Mesenchymal stem cell (in vitro differentiated cells and primary cell): ENCODE measurements around the gene ARHGAP18.

Source experiments
- DNase-seq: peaks from one replicate; pipeline ENCODE4 v3.0.0-alpha.2; 2013
- H2AFZ ChIP-seq: one replicate; pipeline ENCODE4 v1.6.1; 2013; ENCODE audit warnings: low read depth, mild to moderate bottlenecking, control low read depth, inconsistent platforms, low read length, moderate library complexity
- H2AK5ac ChIP-seq: 2 replicates; pipeline ENCODE4 v1.6.1; 2013; ENCODE audit warnings: low read length, moderate library complexity, mild to moderate bottlenecking, inconsistent platforms; ENCODE audit not compliant: severe bottlenecking
- H2BK120ac ChIP-seq: one replicate; pipeline ENCODE4 v1.6.1; 2013; ENCODE audit warnings: low read depth, mild to moderate bottlenecking, inconsistent platforms, low read length, moderate library complexity
- H2BK12ac ChIP-seq, 2 experiments: one replicate each; pipeline ENCODE4 v1.6.1; 2013; ENCODE audit warnings: inconsistent platforms in 2 of 2, low read length in 2 of 2, mild to moderate bottlenecking in 2 of 2, moderate library complexity in 2 of 2, control low read depth in 1 of 2
- H2BK15ac ChIP-seq: one replicate; pipeline ENCODE4 v1.6.1; 2013; ENCODE audit warnings: mild to moderate bottlenecking, low read depth, inconsistent platforms; ENCODE audit not compliant: poor library complexity, severe bottlenecking
- H2BK5ac ChIP-seq: 2 replicates; pipeline ENCODE4 v1.6.1; 2013; ENCODE audit warnings: low read depth, mild to moderate bottlenecking, low read length, control low read depth, inconsistent platforms; ENCODE audit not compliant: poor library complexity, severe bottlenecking
- H3K14ac ChIP-seq, 2 experiments: one replicate each; pipeline ENCODE4 v1.6.1; 2013; ENCODE audit warnings: inconsistent platforms in 2 of 2, low read length in 2 of 2, control low read depth in 1 of 2, mild to moderate bottlenecking in 1 of 2, moderate library complexity in 1 of 2
- H3K18ac ChIP-seq, 2 experiments: one replicate each; pipeline ENCODE4 v1.6.1; 2013; ENCODE audit warnings: inconsistent platforms in 2 of 2, low read length in 2 of 2, control low read depth in 1 of 2, low read depth in 1 of 2, mild to moderate bottlenecking in 1 of 2
- H3K23ac ChIP-seq, 2 experiments: one replicate each; pipeline ENCODE4 v1.6.1; 2013; ENCODE audit warnings: inconsistent platforms in 2 of 2, low read length in 2 of 2, mild to moderate bottlenecking in 2 of 2, moderate library complexity in 2 of 2, control low read depth in 1 of 2
- H3K27ac ChIP-seq: 2 replicates; pipeline ENCODE4 v1.5.1; 2013; ENCODE audit warnings: mild to moderate bottlenecking, moderate library complexity, low read length, control low read depth, inconsistent platforms; ENCODE audit not compliant: poor library complexity, severe bottlenecking
- H3K27me3 ChIP-seq, 2 experiments: 2 replicates each; pipeline versions ENCODE4 v1.6.1 to v1.7.0; 2013; ENCODE audit warnings: low read length in 2 of 2, mild to moderate bottlenecking in 2 of 2, moderate library complexity in 2 of 2, control low read depth in 1 of 2, inconsistent platforms in 1 of 2; ENCODE audit not compliant: control insufficient read depth in 1 of 2, insufficient read depth in 1 of 2
- H3K36me3 ChIP-seq, 2 experiments: 2 replicates each; pipeline versions ENCODE4 v1.6.1 to v1.7.0; 2013; ENCODE audit warnings: low read length in 2 of 2, control low read depth in 1 of 2, inconsistent platforms in 1 of 2, low read depth in 1 of 2, mild to moderate bottlenecking in 1 of 2; ENCODE audit not compliant: insufficient read depth in 2 of 2, control insufficient read depth in 1 of 2
- H3K4ac ChIP-seq, 2 experiments: one replicate each; pipeline ENCODE4 v1.6.1; 2013; ENCODE audit warnings: inconsistent platforms in 2 of 2, low read length in 2 of 2, mild to moderate bottlenecking in 2 of 2, moderate library complexity in 2 of 2, control low read depth in 1 of 2, low read depth in 1 of 2
- H3K4me1 ChIP-seq: 2 replicates; pipeline ENCODE4 v1.6.1; 2013; ENCODE audit warnings: low read depth, low read length, control low read depth; ENCODE audit not compliant: control insufficient read depth, insufficient read depth
- H3K4me2 ChIP-seq: 2 replicates; pipeline ENCODE4 v1.6.1; 2013; ENCODE audit warnings: low read length, mild to moderate bottlenecking, inconsistent platforms; ENCODE audit not compliant: poor library complexity, severe bottlenecking
- H3K4me3 ChIP-seq, 2 experiments: 2 replicates each; pipeline versions ENCODE4 v1.5.1 to v1.7.0; 2013; ENCODE audit warnings: low read length in 2 of 2, mild to moderate bottlenecking in 2 of 2, control low read depth in 1 of 2, low read depth in 1 of 2; ENCODE audit not compliant: insufficient read depth in 1 of 2
- H3K79me1 ChIP-seq: replicated peaks from 2 replicates; pipeline ENCODE4 v1.6.1; 2013; ENCODE audit warnings: mild to moderate bottlenecking, control low read depth, low read length, inconsistent platforms; ENCODE audit not compliant: poor library complexity, severe bottlenecking
- H3K9ac ChIP-seq: 2 replicates; pipeline ENCODE4 v1.7.0; 2013; ENCODE audit warnings: mild to moderate bottlenecking, low read length, moderate library complexity
- H3K9me3 ChIP-seq: 2 replicates; pipeline ENCODE4 v1.7.0; 2013; ENCODE audit warnings: mild to moderate bottlenecking, low read length; ENCODE audit not compliant: control insufficient read depth
- H4K8ac ChIP-seq: one replicate; pipeline ENCODE4 v1.6.1; 2013; ENCODE audit warnings: inconsistent platforms, mild to moderate bottlenecking, low read length, moderate library complexity
- H4K91ac ChIP-seq: one replicate; pipeline ENCODE4 v1.6.1; 2013; ENCODE audit warnings: mild to moderate bottlenecking, low read length, inconsistent platforms
- WGBS: methylation state at CpG from one replicate; pipeline ENCODE4 v1.1.7; 2013; ENCODE audit warnings: mixed read lengths; 5-methylcytosine and 5-hydroxymethylcytosine counted together

The ARHGAP18 gene

GRCh38 chr6:129663531-129663930, 46.4 kb downstream of the ARHGAP18 start:
- H3K27ac ChIP-seq, result no peak overlapping the region
- 55% methylated on average over 3 of the region's 3 CpGs for WGBS
- peaks cover 19% of the 10 kb centered on the region for H3K4me1 ChIP-seq
- H4K8ac ChIP-seq, result no peak overlapping the region
- H2BK12ac ChIP-seq, result no peak overlapping the region
- no peaks in the 10 kb centered on the region for H3K27me3 ChIP-seq
- H3K79me1 ChIP-seq, result peaks cover 3% of the 10 kb centered on the region
- no peak overlapping the region for H2BK120ac ChIP-seq
- H3K9me3 ChIP-seq, result no peaks in the 10 kb centered on the region
- no peak for DNase-seq
- no peak overlapping the region for H2AK5ac ChIP-seq
- no peak overlapping the region for H2AFZ ChIP-seq
- H3K4ac ChIP-seq, result no peak overlapping the region
- no peak overlapping the region for H3K23ac ChIP-seq
- H3K18ac ChIP-seq, result no peak overlapping the region
- H3K4me3 ChIP-seq, result no peak overlapping the region
- no peak overlapping the region for H2BK5ac ChIP-seq
- H3K14ac ChIP-seq, result no peak overlapping the region
- no peak overlapping the region for H2BK15ac ChIP-seq
- H3K9ac ChIP-seq, result no peak overlapping the region
- no peak overlapping the region for H4K91ac ChIP-seq
- H3K36me3 ChIP-seq, result peaks cover 0 to 9% of the 10 kb centered on the region in 2 experiments
- no peak overlapping the region for H3K4me2 ChIP-seq

DNA sequence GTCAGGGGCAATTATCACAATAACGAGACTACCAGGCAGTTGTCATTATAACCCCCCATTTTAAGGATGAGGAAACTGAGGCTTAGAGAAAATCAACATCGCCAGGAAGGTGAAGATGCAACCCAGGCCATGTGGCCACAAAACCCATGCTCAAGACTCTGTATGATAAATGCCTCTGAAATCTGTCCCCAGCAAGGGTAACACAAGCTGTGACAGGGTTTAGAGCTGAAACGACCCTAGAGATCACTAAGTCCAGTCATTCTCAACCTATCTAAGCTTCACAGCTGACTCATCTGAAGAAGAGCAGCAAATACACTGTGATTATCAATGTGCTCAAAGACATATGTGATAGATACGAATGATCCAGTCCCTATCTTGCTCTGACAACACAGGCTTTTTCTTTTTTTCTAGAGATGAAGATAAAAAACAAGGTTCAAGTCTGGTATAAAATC, 47.0 kb downstream of the ARHGAP18 start:
- Histone ChIP-seq H2BK5ac (no peak overlapping the region), H3K23ac (no peak overlapping the region), H2AFZ (no peak overlapping the region), H2BK12ac (no peak overlapping the region), H3K4me3 (no peak overlapping the region), H3K18ac (no peak overlapping the region), H3K4ac (no peak overlapping the region), H3K4me1 (peaks cover 17% of the 10 kb centered on the region), H3K27me3 (no peaks in the 10 kb centered on the region), H3K4me2 (no peak overlapping the region), H4K8ac (no peak overlapping the region), H3K36me3 (peaks cover 0 to 7% of the 10 kb centered on the region in 2 experiments), H3K79me1 (peaks cover 1% of the 10 kb centered on the region), H3K9me3 (no peaks in the 10 kb centered on the region), H3K27ac (no peak overlapping the region), H4K91ac (no peak overlapping the region), H2BK120ac (no peak overlapping the region), H3K14ac (no peak overlapping the region), H2AK5ac (no peak overlapping the region), H2BK15ac (no peak overlapping the region), H3K9ac (no peak overlapping the region)
- no peak for DNase-seq
- WGBS, result 64% methylated on average over 3 of the region's 4 CpGs

DNA sequence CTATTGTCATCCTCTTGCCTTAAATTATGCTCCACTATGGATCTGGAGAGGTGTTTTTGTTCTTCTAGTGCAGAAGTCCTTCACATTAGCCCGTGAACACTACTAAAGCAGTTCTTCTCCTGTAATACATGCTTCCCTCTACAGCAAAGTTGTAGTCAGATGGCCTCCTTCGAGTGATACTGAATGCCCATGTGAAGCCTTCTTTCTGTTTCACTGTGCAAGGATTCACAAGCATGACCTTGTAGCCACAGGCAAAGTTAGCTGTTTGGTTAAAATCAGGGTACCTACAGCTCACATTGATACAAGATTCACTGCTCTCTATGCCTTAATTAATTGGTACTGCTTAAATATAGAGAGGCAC, 47.6 kb downstream of the ARHGAP18 start:
- no peaks in the 10 kb centered on the region for H3K9me3 ChIP-seq
- no peak overlapping the region for H2AFZ ChIP-seq
- H3K9ac ChIP-seq, result no peak overlapping the region

DNA sequence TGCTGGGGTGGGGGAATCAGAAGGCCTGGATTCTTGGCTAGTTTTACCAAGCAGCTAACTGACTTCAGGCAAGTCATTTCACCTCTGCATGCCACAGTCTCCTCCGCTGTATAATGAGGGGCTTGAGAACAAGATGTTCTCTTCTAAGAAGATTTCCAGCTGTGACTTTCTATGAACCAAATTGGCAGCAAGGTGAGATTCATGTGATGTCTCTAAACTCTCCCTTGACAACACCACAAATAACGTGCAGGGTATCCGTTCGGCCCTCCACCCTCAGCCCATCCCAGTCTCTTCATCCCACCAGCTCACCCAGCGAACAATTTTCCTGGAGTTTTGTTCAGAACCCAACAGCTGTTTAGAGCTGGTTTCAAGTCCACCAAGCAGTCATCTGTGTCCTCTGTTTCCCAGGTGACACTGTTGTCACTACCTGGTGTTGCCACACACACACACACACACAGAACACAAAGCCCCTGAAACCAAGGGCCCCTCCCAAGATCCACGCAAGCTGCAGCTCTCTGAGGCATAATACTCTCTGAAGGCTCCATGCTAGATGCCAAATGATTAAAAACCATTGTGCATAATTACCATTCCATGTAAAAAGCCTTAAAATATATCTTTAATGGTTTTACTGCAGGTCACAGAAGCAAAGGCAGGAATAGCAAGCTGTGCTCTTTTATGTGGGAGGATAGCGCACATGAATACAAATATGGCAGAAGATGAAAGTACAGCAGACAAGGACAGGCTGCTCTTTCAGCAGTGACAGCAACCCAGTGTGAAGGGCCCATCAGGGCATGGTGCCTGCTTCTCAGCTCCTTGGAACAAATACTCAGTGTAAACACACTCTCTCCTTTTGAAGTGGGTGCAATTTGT, 48.2 kb downstream of the ARHGAP18 start:
- Histone ChIP-seq H3K4me1 (peaks cover 17% of the 10 kb centered on the region), H2BK5ac (no peak overlapping the region), H2AFZ (no peak overlapping the region), H3K4me3 (no peak overlapping the region), H3K14ac (no peak overlapping the region), H4K8ac (no peak overlapping the region), H4K91ac (no peak overlapping the region), H3K27me3 (no peaks in the 10 kb centered on the region), H3K18ac (peak overlapping the region in 1 of 2 experiments; percentile 35), H3K9ac (no peak overlapping the region), H3K4ac (no peak overlapping the region), H3K9me3 (no peaks in the 10 kb centered on the region), H2BK12ac (peak overlapping the region in 1 of 2 experiments; percentile 49), H2AK5ac (no peak overlapping the region), H3K4me2 (no peak overlapping the region), H3K79me1 (peaks cover 1% of the 10 kb centered on the region), H3K27ac (peak overlapping the region; percentile 4), H3K23ac (peak overlapping the region in 1 of 2 experiments; percentile 19), H3K36me3 (peaks cover 0 to 7% of the 10 kb centered on the region in 2 experiments), H2BK15ac (no peak overlapping the region), H2BK120ac (no peak overlapping the region)
- DNase-seq, result no peak
- WGBS, result 97% methylated on average over 6 of the region's 7 CpGs

More for the DNA sequence above, 47.6 kb downstream of the ARHGAP18 start:
- no peak overlapping the region for H2BK120ac ChIP-seq
- no peak overlapping the region for H3K14ac ChIP-seq
- H2BK12ac ChIP-seq, result no peak overlapping the region
- H3K4me2 ChIP-seq, result no peak overlapping the region
- H2BK5ac ChIP-seq, result no peak overlapping the region
- peaks cover 17% of the 10 kb centered on the region for H3K4me1 ChIP-seq
- H4K91ac ChIP-seq, result no peak overlapping the region
- peaks cover 1% of the 10 kb centered on the region for H3K79me1 ChIP-seq
- H2BK15ac ChIP-seq, result no peak overlapping the region
- H3K23ac ChIP-seq, result no peak overlapping the region
- no peak overlapping the region for H2AK5ac ChIP-seq
- H3K36me3 ChIP-seq, result peaks cover 0 to 7% of the 10 kb centered on the region in 2 experiments
- no peak overlapping the region for H3K4ac ChIP-seq
- no peak overlapping the region for H3K4me3 ChIP-seq
- peak overlapping the region; percentile 4 for H3K27ac ChIP-seq
- no peaks in the 10 kb centered on the region for H3K27me3 ChIP-seq
- DNase-seq, result no peak
- no peak overlapping the region for H4K8ac ChIP-seq
- H3K18ac ChIP-seq, result no peak overlapping the region
- WGBS, result 91% methylated on average over 2 of the region's 2 CpGs
